Spleen (tissue), 7 donors: ENCODE data around the gene CMKLR1.

Experiments
- CTCF ChIP-seq, 11 experiments: fragments of 200-600 bp in 7 of 11; fragments of 450-650 bp in 4 of 11; sonication (generic) in 4 of 11; IDR thresholded peaks in 8 of 11; conservative IDR thresholded peaks in 3 of 11; 1 replicate in 7 of 11; 2 replicates in 4 of 11; pipeline versions ENCODE4 v1.4.0 to v1.8.0; 2016 to 2021; ENCODE audit warnings: antibody characterized with exemption in 11 of 11, inconsistent platforms in 4 of 11, mild to moderate bottlenecking in 1 of 11
- POLR2A ChIP-seq, 3 donors: fragments of 450-650 bp; IDR thresholded peaks; one replicate each; pipeline ENCODE4 v1.5.1; 2017; ENCODE audit warnings: antibody characterized with exemption in 3 of 3, mild to moderate bottlenecking in 1 of 3
- donor health status: DM: no; HTN: no; CAD: no; lungs with moderate emphysema.
- donor health status: DM: no; HTN: no; CAD: no.
- donor health status: DM: no; HTN: no; CAD: no.

GRCh38 chr12:108328420-108328819, 10.7 kb downstream of the CMKLR1 start:
- no peak for TF ChIP-seq CTCF (IDR thresholded peaks at IDR 0.05 in 8 of 11, conservative IDR thresholded peaks at IDR 0.05 in 3 of 11)
- no peak for TF ChIP-seq POLR2A (IDR thresholded peaks at IDR 0.05)
